GM23248 (cell line): ENCODE data around the gene PTPRN. TPM values are rescaled to one million over a fixed set of nuclear protein-coding genes. Genes with fewer than 3 reads are reported as not detected.
A peak's percentile ranks its signal among the peaks of the same experiment; 100 is the strongest.

ENCODE experiments used
- DNase-seq: peaks from one replicate; pipeline ENCODE4 v3.0.0-alpha.2; 2015
- H2AFZ ChIP-seq: fragments of 200-600 bp; sonication (generic); 2 replicates; pipeline ENCODE4 v1.6.1; 2016; ENCODE audit warnings: antibody characterized with exemption
- H3F3A ChIP-seq: fragments of 200-600 bp; sonication (generic); 2 replicates; pipeline ENCODE4 v1.6.1; 2016; ENCODE audit warnings: mild to moderate bottlenecking, antibody characterized with exemption, mixed run types; ENCODE audit not compliant: insufficient read depth
- H3K27ac ChIP-seq: fragments of 200-600 bp; sonication (generic); 2 replicates; pipeline ENCODE4 v1.5.1; 2016; ENCODE audit warnings: mild to moderate bottlenecking
- H3K27me3 ChIP-seq: fragments of 200-600 bp; sonication (generic); replicated peaks from 2 replicates; pipeline ENCODE4 v1.6.1; 2016; ENCODE audit warnings: mild to moderate bottlenecking; ENCODE audit not compliant: insufficient read depth
- H3K36me3 ChIP-seq: fragments of 200-600 bp; sonication (generic); 2 replicates; pipeline ENCODE4 v1.6.1; 2016; ENCODE audit warnings: low read depth, mild to moderate bottlenecking
- H3K4me1 ChIP-seq: fragments of 200-600 bp; sonication (generic); 2 replicates; pipeline ENCODE4 v1.6.1; 2016; ENCODE audit warnings: mild to moderate bottlenecking; ENCODE audit not compliant: insufficient read depth
- H3K4me2 ChIP-seq: fragments of 200-600 bp; sonication (generic); one replicate; pipeline ENCODE4 v1.6.1; 2016; ENCODE audit warnings: mild to moderate bottlenecking; ENCODE audit not compliant: unreplicated experiment
- H3K4me3 ChIP-seq: fragments of 200-600 bp; sonication (generic); 2 replicates; pipeline ENCODE4 v1.5.1; 2016; ENCODE audit warnings: mild to moderate bottlenecking
- H3K79me2 ChIP-seq: fragments of 200-600 bp; sonication (generic); 2 replicates; pipeline ENCODE4 v1.6.1; 2016; ENCODE audit warnings: mild to moderate bottlenecking; ENCODE audit not compliant: insufficient read depth
- H3K9ac ChIP-seq: fragments of 200-600 bp; sonication (generic); 2 replicates; pipeline ENCODE4 v1.6.1; 2016; ENCODE audit warnings: mild to moderate bottlenecking
- H3K9me2 ChIP-seq: fragments of 200-600 bp; sonication (generic); 2 replicates; pipeline ENCODE4 v1.6.1; 2016; ENCODE audit warnings: mixed run types, mild to moderate bottlenecking, moderate library complexity; ENCODE audit not compliant: insufficient read depth
- H3K9me3 ChIP-seq: fragments of 200-600 bp; sonication (generic); one replicate; pipeline ENCODE4 v1.6.1; 2017; ENCODE audit warnings: low read depth
- H4K20me1 ChIP-seq: fragments of 200-600 bp; sonication (generic); 2 replicates; pipeline ENCODE4 v1.6.0; 2016; ENCODE audit not compliant: insufficient read depth
- EZH2 ChIP-seq: fragments of 200-600 bp; sonication (generic); IDR thresholded peaks from 2 replicates; pipeline ENCODE4 v1.6.1; 2018; ENCODE audit warnings: antibody characterized with exemption, mild to moderate bottlenecking; ENCODE audit not compliant: insufficient read depth, poor library complexity, severe bottlenecking
- EZH2phosphoT487 ChIP-seq: fragments of 200-600 bp; sonication (generic); IDR thresholded peaks from 2 replicates; pipeline ENCODE4 v1.6.1; 2018; ENCODE audit warnings: antibody characterized with exemption, moderate library complexity, mild to moderate bottlenecking, low read depth; ENCODE audit not compliant: insufficient read depth
- WGBS, 2 experiments: methylation state at CpG; one replicate each; pipeline ENCODE4 v1.1.6; 2015 to 2017; ENCODE audit warnings: low lambda C conversion rate in 2 of 2, low coverage in 1 of 2; ENCODE audit errors: missing lambda C conversion rate in 2 of 2; 5-methylcytosine and 5-hydroxymethylcytosine counted together
- in situ Hi-C: fragments of 300-500 bp; cut with MboI; formaldehyde crosslinking; loops from 2 replicates; pipeline ENCODE4 v1.15.0; 2020
- polyA plus RNA-seq: library from polyadenylated mRNA; unstranded; fragments of >200 nt; fragmentation: Nextera tagmentation; extraction: Ambion mirVana; gene quantifications from 2 replicates; pipeline ENCODE4 v1.2.1, GENCODE V29; 2016
- total RNA-seq: library from RNA; depleted of rRNA; stranded (reverse); fragments of >200 nt; shearing (Covaris generic); gene quantifications from 2 replicates; pipeline ENCODE4 v1.2.3, GENCODE V29; 2014

The PTPRN gene
- total and polyA plus RNA-seq, 2 experiments from 2014 or later, result 29.2 to 54.1 TPM

- Histone ChIP-seq H3K4me3 (peak overlapping the region; percentile 28; the same call in 1 of the 2 replicates), H3K9me3 (no peaks in the 10 kb centered on the region), H3K27ac (peak overlapping the region; percentile 89), H3K9ac (peak overlapping the region; percentile 66), H3K4me2 (peak overlapping the region; percentile 80), H4K20me1 (no peaks in the 10 kb centered on the region), H3K79me2 (peaks cover 34% of the 10 kb centered on the region), H2AFZ (no peak overlapping the region), H3F3A (peaks cover 43% of the 10 kb centered on the region), H3K9me2 (no peaks in the 10 kb centered on the region), H3K36me3 (no peaks in the 10 kb centered on the region), H3K4me1 (peaks cover 56% of the 10 kb centered on the region), H3K27me3 (no peaks in the 10 kb centered on the region)
- TF ChIP-seq EZH2phosphoT487 (no peak), EZH2 (no peak)
- DNase-seq, result peak; percentile 24
- in situ Hi-C loops, result no loop called here
- 68 to 77% methylated on average over 2 of the region's 2 CpGs for WGBS, 2 experiments
Observed at GRCh38 chr2:219248845-219249202, 60.4 kb downstream of the PTPRN start.

- DNase-seq, result no peak
- H3K4me1 ChIP-seq, result peaks cover 49% of the 10 kb centered on the region
- TF ChIP-seq EZH2phosphoT487 (no peak), EZH2 (no peak)
- H3F3A ChIP-seq, result peaks cover 43% of the 10 kb centered on the region
- no peak overlapping the region for H3K4me3 ChIP-seq
- H2AFZ ChIP-seq, result no peak overlapping the region
- in situ Hi-C loops, result no loop called here
- no peaks in the 10 kb centered on the region for H3K27me3 ChIP-seq
- peak overlapping the region; percentile 89 for H3K27ac ChIP-seq
- H4K20me1 ChIP-seq, result no peaks in the 10 kb centered on the region
- WGBS, 2 experiments, result 92 to 96% methylated on average over 17 of the region's 17 CpGs
- H3K36me3 ChIP-seq, result no peaks in the 10 kb centered on the region
- H3K4me2 ChIP-seq, result no peak overlapping the region
- peaks cover 34% of the 10 kb centered on the region for H3K79me2 ChIP-seq
- H3K9me2 ChIP-seq, result no peaks in the 10 kb centered on the region
- H3K9ac ChIP-seq, result no peak overlapping the region
- no peaks in the 10 kb centered on the region for H3K9me3 ChIP-seq
Observed at GRCh38 chr2:219247678-219248642, 61.2 kb downstream of the PTPRN start.

GRCh38 chr2:219246559-219246958 is 62.6 kb downstream of the PTPRN start:
- no peak overlapping the region for H2AFZ ChIP-seq
- DNase-seq, result no peak
- WGBS, 2 experiments, result 97 to 98% methylated on average over 10 of the region's 10 CpGs
- H3K9me2 ChIP-seq, result no peaks in the 10 kb centered on the region
- H3K9ac ChIP-seq, result peak overlapping the region; percentile 98
- H3K9me3 ChIP-seq, result no peaks in the 10 kb centered on the region
- H4K20me1 ChIP-seq, result no peaks in the 10 kb centered on the region
- H3K36me3 ChIP-seq, result no peaks in the 10 kb centered on the region
- no peak overlapping the region for H3K27ac ChIP-seq
- H3K4me2 ChIP-seq, result peak overlapping the region; percentile 94
- H3K4me3 ChIP-seq, result peak overlapping the region; percentile 91
- H3F3A ChIP-seq, result peaks cover 38% of the 10 kb centered on the region
- no peak for TF ChIP-seq EZH2phosphoT487
- no peak for TF ChIP-seq EZH2
- in situ Hi-C loops, result no loop called here
- H3K27me3 ChIP-seq, result no peaks in the 10 kb centered on the region
- peaks cover 34% of the 10 kb centered on the region for H3K79me2 ChIP-seq
- peaks cover 35% of the 10 kb centered on the region for H3K4me1 ChIP-seq

- TF ChIP-seq EZH2phosphoT487 (no peak), EZH2 (no peak)
- H3K9me2 ChIP-seq, result no peaks in the 10 kb centered on the region
- H3K4me2 ChIP-seq, result peak overlapping the region; percentile 94
- no peaks in the 10 kb centered on the region for H4K20me1 ChIP-seq
- H3K9me3 ChIP-seq, result no peaks in the 10 kb centered on the region
- no peaks in the 10 kb centered on the region for H3K36me3 ChIP-seq
- H3K27me3 ChIP-seq, result no peaks in the 10 kb centered on the region
- peak overlapping the region; percentile 86 for H3K27ac ChIP-seq
- peak overlapping the region; percentile 89 for H2AFZ ChIP-seq
- H3K4me1 ChIP-seq, result peaks cover 35% of the 10 kb centered on the region
- peaks cover 37% of the 10 kb centered on the region for H3F3A ChIP-seq
- peak overlapping the region; percentile 98 for H3K9ac ChIP-seq
- DNase-seq, result peak; percentile 49
- in situ Hi-C loops, result no loop called here
- peak overlapping the region; percentile 91 for H3K4me3 ChIP-seq
- 11 to 15% methylated on average over 10 of the region's 10 CpGs for WGBS, 2 experiments
- peaks cover 34% of the 10 kb centered on the region for H3K79me2 ChIP-seq
Observed at GRCh38 chr2:219245899-219246230, 63.3 kb downstream of the PTPRN start.
